ENCODE results near the gene PLCXD1.
A peak's percentile ranks its signal among the peaks of the same experiment; 100 is the strongest.
"Not testable (repeated sequence)": the region's sequence is repeated elsewhere in the genome, so short reads cannot be mapped to it uniquely, and the experiment has no call there.

Gene PLCXD1

GRCh38 chrX:318068-318738, 37.0 kb downstream of the PLCXD1 start:
- peak; percentile 99 to 100 (median 99) for DNase-seq

- DNase-seq: peak; percentile 99 to 100 (median 100)
Observed at GRCh38 chrX:318739-319578, 37.8 kb downstream of the PLCXD1 start, which contains the start of gene GTPBP6. TSS of gene GTPBP6 (minus strand) at chrX:318796. CDS start at chrX:318787, 9 bp downstream.

GRCh38 chrX:319579-320125, 38.5 kb downstream of the PLCXD1 start:
- peak in 1 of 3 donors; percentile 10 for DNase-seq

DNA sequence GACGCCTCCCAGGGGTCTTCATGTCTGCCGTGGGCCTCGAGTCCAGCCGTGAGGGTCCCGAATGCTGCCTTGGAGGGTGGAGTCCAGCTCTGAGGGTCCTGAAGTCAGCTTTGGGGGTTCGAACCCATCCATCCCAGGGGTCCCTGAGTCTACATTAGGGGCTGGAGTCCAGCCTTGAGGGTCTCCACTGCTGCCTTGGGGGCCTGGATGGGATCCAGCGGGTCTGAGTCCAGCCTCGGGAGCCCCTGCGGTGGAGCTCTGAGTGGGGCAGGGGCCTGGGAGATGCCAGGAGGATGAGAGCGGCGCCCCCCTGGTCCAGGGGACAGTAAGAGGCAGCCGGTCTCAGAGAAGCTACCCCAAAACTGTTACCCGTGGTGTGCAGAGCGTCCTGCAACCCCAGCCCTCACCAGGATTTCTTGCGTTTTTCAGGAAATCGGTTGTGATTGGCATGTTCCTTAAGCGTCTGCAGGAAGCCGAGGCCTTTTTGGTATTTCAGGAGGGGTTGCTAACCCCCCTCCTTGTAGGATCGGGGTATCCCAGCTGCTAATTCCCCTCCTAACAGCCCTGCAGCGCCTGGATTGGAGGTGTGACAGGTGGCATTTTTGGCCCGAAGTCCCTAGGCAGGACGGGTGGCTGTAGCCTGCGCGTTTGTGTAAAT, 39.1 kb downstream of the PLCXD1 start:
- DNase-seq: peak; percentile 36 to 43 (median 41)

GRCh38 chrX:323721-324628, 42.8 kb downstream of the PLCXD1 start:
- peak; percentile 19 to 34 (median 34) for DNase-seq

DNA sequence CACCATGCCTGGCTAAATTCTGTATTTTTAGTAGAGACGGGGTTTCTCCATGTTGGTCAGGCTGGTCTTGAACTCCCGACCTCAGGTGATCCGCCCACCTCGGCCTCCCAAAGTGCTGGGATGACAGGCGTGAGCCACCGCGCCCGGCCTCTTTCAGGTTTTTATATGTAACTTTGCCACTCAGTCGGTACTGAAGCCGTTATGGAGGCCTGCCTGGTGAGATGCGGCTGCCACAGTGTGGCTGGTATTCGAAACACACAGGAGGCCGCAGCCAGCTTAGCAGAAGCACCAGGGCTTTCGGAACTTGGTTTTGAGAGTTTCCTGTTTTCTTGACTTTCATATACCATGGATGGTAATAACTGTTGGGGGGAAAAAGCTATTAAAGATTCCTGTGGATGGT, 43.5 kb downstream of the PLCXD1 start:
- DNase-seq: peak; percentile 23 to 46 (median 23)

- no peak for DNase-seq
Observed at GRCh38 chrX:327660-328126, 46.5 kb downstream of the PLCXD1 start.

GRCh38 chrX:329291-329910, 48.2 kb downstream of the PLCXD1 start:
- DNase-seq: no peak

GRCh38 chrX:330141-330725, 49.1 kb downstream of the PLCXD1 start:
- not testable (repeated sequence) for DNase-seq

DNA sequence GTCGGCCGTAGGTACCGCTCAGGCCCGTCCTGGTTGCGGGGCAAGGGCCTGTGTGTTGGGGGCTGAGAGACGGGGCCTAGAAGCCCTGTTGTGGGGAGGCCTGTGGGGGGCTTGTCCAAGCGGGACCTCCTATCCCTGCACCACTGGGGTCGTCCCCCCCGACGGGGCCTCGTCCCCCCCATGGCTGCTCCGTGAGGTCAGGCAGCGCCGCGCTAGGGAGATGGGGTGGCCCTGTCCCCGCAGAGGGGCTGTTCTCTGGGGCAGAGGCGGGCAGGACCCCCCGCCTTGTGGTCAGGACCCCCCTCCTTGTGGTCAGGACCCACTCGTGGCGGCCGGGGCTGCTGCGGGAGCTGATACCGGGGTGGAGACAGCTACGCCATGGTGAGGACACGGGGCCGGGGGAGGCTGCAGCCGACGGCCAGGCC, 49.6 kb downstream of the PLCXD1 start:
- DNase-seq: no peak

- DNase-seq: peak in 2 of 3 donors; percentile 6 to 36
Observed at GRCh38 chrX:331151-331824, 50.1 kb downstream of the PLCXD1 start.

GRCh38 chrX:331825-332495, 50.8 kb downstream of the PLCXD1 start:
- DNase-seq: no peak

DNA sequence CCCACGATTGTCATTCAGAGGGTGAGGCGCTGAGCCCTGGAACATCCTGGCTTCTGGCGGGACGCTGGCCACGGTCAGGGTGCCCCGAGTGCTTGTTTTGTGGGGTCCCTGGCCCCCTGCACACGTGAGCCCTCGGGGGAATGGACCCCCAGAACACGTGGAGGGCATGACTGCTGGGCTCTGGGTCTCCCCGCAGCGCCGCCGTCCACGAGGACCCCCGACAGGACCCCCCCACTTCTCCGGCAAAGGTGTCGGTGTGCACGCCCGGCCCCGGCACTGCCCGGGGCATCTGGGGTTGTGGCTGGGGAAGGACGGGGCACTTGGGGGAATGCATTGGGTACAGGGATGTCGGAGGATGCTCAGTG, 51.3 kb downstream of the PLCXD1 start:
- no peak for DNase-seq

DNA sequence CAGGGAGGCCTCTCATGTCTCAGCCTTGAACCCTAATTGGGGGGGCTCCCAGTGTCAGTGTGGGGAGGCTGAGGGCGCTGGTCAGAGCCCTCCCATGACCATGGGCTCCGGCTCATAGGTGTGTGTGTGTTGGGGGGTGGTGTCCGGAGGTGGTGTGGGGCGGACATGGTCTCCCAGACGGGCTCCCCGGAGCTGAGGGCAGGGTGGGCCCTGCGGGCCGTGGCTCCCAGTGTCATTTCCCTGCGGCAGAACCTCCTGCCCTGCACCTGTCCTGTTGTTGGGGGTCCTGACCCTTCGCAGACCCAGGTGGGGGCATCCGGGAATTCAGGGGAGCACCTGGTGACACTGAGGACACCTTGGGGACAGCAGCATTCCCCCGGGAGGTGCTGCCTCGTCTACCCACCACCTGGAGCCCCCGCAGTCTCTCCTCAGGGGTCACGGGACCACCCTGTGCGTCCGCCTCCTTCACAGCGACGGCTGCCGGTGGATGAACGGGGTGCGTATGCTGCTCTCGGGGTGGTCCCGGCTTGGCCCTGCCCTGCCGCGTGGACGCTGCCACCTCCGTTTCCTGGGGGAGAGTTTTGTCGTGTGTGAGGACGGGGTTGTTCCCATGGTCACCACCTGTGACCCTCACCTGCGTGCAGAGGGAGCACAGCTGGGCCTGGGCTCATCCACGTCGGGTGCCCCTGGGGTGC, 51.9 kb downstream of the PLCXD1 start:
- no peak for DNase-seq

DNA sequence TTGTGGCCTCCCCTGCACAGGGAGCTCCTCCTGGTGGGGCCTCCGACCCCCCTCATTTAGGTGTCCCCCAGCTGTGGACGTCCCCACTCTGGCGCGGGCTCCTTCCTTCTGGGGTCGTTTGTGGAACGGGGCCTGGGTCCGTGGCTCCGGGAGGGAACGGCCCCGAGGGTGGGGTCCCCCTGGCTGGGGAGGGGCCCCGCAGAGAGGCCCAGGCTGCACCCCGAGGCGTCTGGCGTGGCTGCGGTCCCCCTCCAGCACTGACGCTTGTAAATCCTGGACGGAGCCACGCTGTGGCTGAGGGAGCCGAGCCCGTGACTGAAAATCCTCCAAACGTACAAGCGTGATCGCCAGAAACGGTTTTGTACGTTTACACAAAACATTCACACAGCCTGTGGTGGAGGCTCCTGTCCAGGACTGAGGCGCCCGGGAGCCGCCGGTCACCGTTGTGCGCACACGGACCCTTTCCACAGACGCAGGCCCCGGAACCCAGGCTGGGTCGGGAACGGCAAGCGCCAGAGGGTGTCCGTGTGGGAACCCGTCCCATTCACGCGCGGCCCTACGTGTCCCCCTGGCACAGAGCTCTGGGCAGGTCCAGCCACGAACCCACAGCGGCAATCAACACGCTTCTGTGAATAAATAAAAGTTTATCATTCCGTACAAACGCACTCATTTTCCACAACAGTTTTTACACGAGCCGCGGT, 52.6 kb downstream of the PLCXD1 start:
- DNase-seq: no peak

- DNase-seq: no peak
Observed at GRCh38 chrX:334331-334891, 53.2 kb downstream of the PLCXD1 start.

GRCh38 chrX:334971-335757, 54.0 kb downstream of the PLCXD1 start:
- no peak for DNase-seq
